Endothelial cell of umbilical vein (primary cell): ENCODE measurements around the gene BEAN1. TPM values are rescaled to one million over a fixed set of nuclear protein-coding genes. Genes with fewer than 3 reads are reported as not detected.

Experiments
- BruUV-seq: library from RNA; stranded (reverse); fragments of 400-500 nt; replicated peaks from 2 replicates; lab custom pipeline; 2021; lab: Mats Ljungman, UMichigan
- CTCF ChIA-PET: fragments of 300-600, 350-600 bp; sonication (Branson Sonifier 250); formaldehyde crosslinking; loops from one replicate; lab custom pipeline; 2021; ENCODE audit warnings: antibody characterized with exemption, inconsistent platforms; lab: Charles Lee
- POLR2A ChIA-PET: fragments of 300-600, 350-600 bp; sonication (Branson Sonifier 250); formaldehyde crosslinking; loops from one replicate; lab custom pipeline; 2021; ENCODE audit warnings: antibody characterized with exemption, inconsistent platforms; lab: Charles Lee
- DNase-seq: peaks from one replicate; pipeline ENCODE4 v3.0.0-alpha.2; 2011; ENCODE audit warnings: low read depth, low spot score
- FAIRE-seq: peaks from 2 replicates; lab custom pipeline; 2011; peaks lifted over from hg19 to GRCh38; lab: Jason Lieb, UNC
- H2AFZ ChIP-seq: 2 replicates; pipeline ENCODE4 v1.6.0; 2012; ENCODE audit warnings: low read depth, low read length, control low read depth, inconsistent platforms
- H3K27ac ChIP-seq: 2 replicates; pipeline ENCODE4 v1.5.1; 2011; ENCODE audit warnings: low read depth, mild to moderate bottlenecking, control low read depth, low read length, moderate library complexity; ENCODE audit not compliant: insufficient read depth
- H3K27me3 ChIP-seq, 2 experiments: 2 replicates each; pipeline versions ENCODE4 v1.6.0 to v1.6.1; 2011; ENCODE audit warnings: low read length in 2 of 2, mixed read lengths in 1 of 2; ENCODE audit not compliant: control insufficient read depth in 2 of 2, insufficient read depth in 2 of 2
- H3K36me3 ChIP-seq, 2 experiments: 2 replicates in 1 of 2; 3 replicates in 1 of 2; pipeline ENCODE4 v1.5.1; 2011; ENCODE audit warnings: low read length in 2 of 2, mild to moderate bottlenecking in 1 of 2, moderate library complexity in 1 of 2; ENCODE audit not compliant: control insufficient read depth in 2 of 2, insufficient read depth in 2 of 2; ENCODE audit errors: extremely low read depth in 1 of 2
- H3K4me1 ChIP-seq: 3 replicates; pipeline ENCODE4 v1.5.1; 2011; ENCODE audit warnings: mild to moderate bottlenecking, low read length; ENCODE audit not compliant: control insufficient read depth, insufficient read depth; ENCODE audit errors: extremely low read depth
- H3K4me2 ChIP-seq: 2 replicates; pipeline ENCODE4 v1.6.1; 2011; ENCODE audit warnings: low read length, control low read depth, mixed read lengths; ENCODE audit not compliant: insufficient read depth
- H3K4me3 ChIP-seq, 3 experiments: fragments of 200-600 bp in 1 of 3; sonication (generic), shearing (Covaris generic) in 1 of 3; replicated peaks in 1 of 3; 2 replicates each; pipeline ENCODE4 v1.5.1; 2011 to 2016; ENCODE audit warnings: control low read depth in 3 of 3, low read length in 3 of 3, mild to moderate bottlenecking in 2 of 3, inconsistent platforms in 1 of 3, low read depth in 1 of 3, moderate library complexity in 1 of 3; ENCODE audit not compliant: insufficient read depth in 1 of 3
- H3K79me2 ChIP-seq: 2 replicates; pipeline ENCODE4 v1.6.0; 2012; ENCODE audit warnings: low read length, inconsistent platforms; ENCODE audit not compliant: control insufficient read depth, insufficient read depth
- H3K9ac ChIP-seq: replicated peaks from 2 replicates; pipeline ENCODE3; 2011; ENCODE audit warnings: low read length, control low read depth; ENCODE audit not compliant: insufficient read depth; ENCODE audit errors: extremely low read depth
- H3K9me1 ChIP-seq: replicated peaks from 3 replicates; pipeline ENCODE4 v1.6.0; 2011; ENCODE audit warnings: mild to moderate bottlenecking, low read length; ENCODE audit not compliant: control insufficient read depth, insufficient read depth; ENCODE audit errors: extremely low read depth
- H3K9me3 ChIP-seq: replicated peaks from 2 replicates; pipeline ENCODE4 v1.5.1; 2012; ENCODE audit warnings: low read length, inconsistent platforms; ENCODE audit not compliant: control insufficient read depth, insufficient read depth
- H4K20me1 ChIP-seq: replicated peaks from 2 replicates; pipeline ENCODE3; 2011; ENCODE audit warnings: mild to moderate bottlenecking, low read length; ENCODE audit not compliant: control insufficient read depth, insufficient read depth; ENCODE audit errors: extremely low read depth
- EZH2 ChIP-seq: IDR thresholded peaks from 2 replicates; pipeline ENCODE4 v1.6.1; 2012; ENCODE audit warnings: borderline replicate concordance, low read depth, mild to moderate bottlenecking, moderate library complexity, low read length, inconsistent platforms; ENCODE audit not compliant: severe bottlenecking
- FOS ChIP-seq: IDR thresholded peaks from 2 replicates; pipeline ENCODE4 v1.6.1; 2011; ENCODE audit warnings: mild to moderate bottlenecking, low read length, moderate library complexity, borderline replicate concordance; ENCODE audit not compliant: insufficient read depth
- GATA2 ChIP-seq: IDR thresholded peaks from 2 replicates; pipeline ENCODE4 v1.7.0; 2011; ENCODE audit warnings: low read depth, mild to moderate bottlenecking, moderate library complexity, mixed read lengths, low read length; ENCODE audit not compliant: insufficient read length, insufficient read depth
- JUN ChIP-seq: IDR thresholded peaks from 2 replicates; pipeline ENCODE4 v1.6.1; 2011; ENCODE audit warnings: borderline replicate concordance, low read depth; ENCODE audit not compliant: insufficient read length, insufficient read depth
- MYC ChIP-seq: IDR thresholded peaks from one replicate; pipeline ENCODE4 v1.6.1; 2011; ENCODE audit warnings: mild to moderate bottlenecking, low read depth, low read length
- POLR2A ChIP-seq: IDR thresholded peaks from 2 replicates; pipeline ENCODE4 v1.6.1; 2012; ENCODE audit warnings: low read depth, mild to moderate bottlenecking, control low read depth, low read length
- POLR2AphosphoS5 ChIP-seq: IDR thresholded peaks from 2 replicates; pipeline ENCODE4 v1.6.1; 2012; ENCODE audit warnings: low read depth, mild to moderate bottlenecking, control low read depth, low read length, moderate library complexity; ENCODE audit not compliant: insufficient read depth
- dilution Hi-C: fragments of 300-500 bp; cut with MboI; formaldehyde crosslinking; loops from one replicate; pipeline ENCODE4 v1.15.0; 2019; ENCODE audit warnings: low sequenced_read_pairs; ENCODE audit not compliant: extremely low pct_ligation_motif_present
- intact Hi-C: fragments of 100-400 bp; cut with micrococcal nuclease; formaldehyde crosslinking; loops from one replicate; pipeline ENCODE4 v1.10.0; 2022
- polyA plus RNA-seq, 4 experiments: library from polyadenylated mRNA; depleted of rRNA in 3 of 4; stranded (reverse) in 3 of 4; unstranded in 1 of 4; fragments of >200 nt; gene quantifications; 2 replicates each; pipeline versions ENCODE4 v1.2.1 to v1.2.3, GENCODE V29; 2011 to 2012; ENCODE audit warnings: missing spikeins in 1 of 4
- total RNA-seq: library from RNA; stranded (reverse); gene quantifications from 2 replicates; pipeline ENCODE4 v1.2.3, GENCODE V29; 2021
- TF ChIP-seq, protein P1 (sequence below): IDR thresholded peaks from 2 replicates; pipeline ENCODE4 v1.6.1; 2011; ENCODE audit not compliant: insufficient read depth, insufficient read length
- TF ChIP-seq, protein P2 (sequence below), 2 donors: IDR thresholded peaks; 1 replicate in 1 of 2; 2 replicates in 1 of 2; pipeline ENCODE4 v1.5.1; 2011; ENCODE audit warnings: low read length in 2 of 2, mild to moderate bottlenecking in 2 of 2, moderate library complexity in 2 of 2, control low read depth in 1 of 2, inconsistent platforms in 1 of 2, low read depth in 1 of 2; ENCODE audit not compliant: insufficient read depth in 1 of 2; ENCODE audit errors: extremely low read depth in 1 of 2

The BEAN1 gene
- total and polyA plus RNA-seq, 2 donors (not counting 3 experiments of a cell fraction or from before 2014, with no cell fraction given) = not detected

DNA sequence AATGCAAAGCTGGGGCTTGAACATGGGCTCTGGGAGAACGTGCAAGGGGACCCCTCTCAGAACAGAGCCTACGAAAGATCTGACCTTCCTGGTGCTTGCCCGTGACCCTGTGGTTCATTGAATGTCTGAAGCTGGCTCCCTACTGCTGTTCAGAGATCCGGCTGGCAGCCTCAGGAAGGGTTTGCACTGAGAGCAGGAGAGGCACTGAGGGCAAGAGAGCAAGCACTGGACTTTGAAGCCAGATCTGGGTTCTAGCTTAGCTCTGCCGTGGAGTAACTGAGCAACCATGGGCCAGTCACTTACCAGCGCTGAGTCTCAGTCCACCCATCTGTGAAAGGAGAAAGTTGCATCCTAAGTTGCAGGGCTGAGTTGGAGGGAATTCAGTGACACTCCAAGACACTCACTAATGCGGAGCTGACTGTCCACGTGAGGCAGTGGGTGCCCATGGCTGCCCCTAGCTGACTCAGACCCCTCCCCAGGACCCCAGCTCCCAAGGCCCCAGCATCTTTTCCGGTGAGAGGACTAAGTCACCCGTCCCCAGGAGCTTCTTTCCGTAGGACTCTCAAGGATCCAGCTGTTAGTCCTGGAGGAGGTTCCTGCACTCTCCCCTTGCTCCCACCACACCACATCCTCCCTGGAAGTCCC, 41.3 kb downstream of the BEAN1 start:
- no peaks in the 10 kb centered on the region for H3K4me1 ChIP-seq
- no peaks in the 10 kb centered on the region for H3K36me3 ChIP-seq
- H3K4me2 ChIP-seq = no peak overlapping the region
- no peak overlapping the region for H3K27ac ChIP-seq
- no peaks in the 10 kb centered on the region for H4K20me1 ChIP-seq
- no peak overlapping the region for H3K4me3 ChIP-seq
- no peak for FAIRE-seq
- dilution Hi-C loops (no loop called here), intact Hi-C loops (no loop called here)
- no peak for DNase-seq
- ChIA-PET CTCF (interaction anchor here (0.7 to 1.4 kb wide), 3 partner anchors 15 to 62 kb away, joined by 3 to 4 read pairs (median 3); no protein-coding TSS in a partner anchor), POLR2A (no interaction called here)
- no TSS peak for BruUV-seq
- peaks cover 0 to 8% of the 10 kb centered on the region in 2 experiments for H3K27me3 ChIP-seq
- no peaks in the 10 kb centered on the region for H3K9me3 ChIP-seq
- no peak overlapping the region for H3K9ac ChIP-seq
- H3K79me2 ChIP-seq = no peaks in the 10 kb centered on the region
- H2AFZ ChIP-seq = no peak overlapping the region
- TF ChIP-seq, protein P1, sequence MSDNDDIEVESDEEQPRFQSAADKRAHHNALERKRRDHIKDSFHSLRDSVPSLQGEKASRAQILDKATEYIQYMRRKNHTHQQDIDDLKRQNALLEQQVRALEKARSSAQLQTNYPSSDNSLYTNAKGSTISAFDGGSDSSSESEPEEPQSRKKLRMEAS = no peak
- TF ChIP-seq JUN (no peak), POLR2A (no peak), FOS (no peak), POLR2AphosphoS5 (no peak), MYC (no peak), GATA2 (no peak), EZH2 (no peak)
- TF ChIP-seq, protein P2, sequence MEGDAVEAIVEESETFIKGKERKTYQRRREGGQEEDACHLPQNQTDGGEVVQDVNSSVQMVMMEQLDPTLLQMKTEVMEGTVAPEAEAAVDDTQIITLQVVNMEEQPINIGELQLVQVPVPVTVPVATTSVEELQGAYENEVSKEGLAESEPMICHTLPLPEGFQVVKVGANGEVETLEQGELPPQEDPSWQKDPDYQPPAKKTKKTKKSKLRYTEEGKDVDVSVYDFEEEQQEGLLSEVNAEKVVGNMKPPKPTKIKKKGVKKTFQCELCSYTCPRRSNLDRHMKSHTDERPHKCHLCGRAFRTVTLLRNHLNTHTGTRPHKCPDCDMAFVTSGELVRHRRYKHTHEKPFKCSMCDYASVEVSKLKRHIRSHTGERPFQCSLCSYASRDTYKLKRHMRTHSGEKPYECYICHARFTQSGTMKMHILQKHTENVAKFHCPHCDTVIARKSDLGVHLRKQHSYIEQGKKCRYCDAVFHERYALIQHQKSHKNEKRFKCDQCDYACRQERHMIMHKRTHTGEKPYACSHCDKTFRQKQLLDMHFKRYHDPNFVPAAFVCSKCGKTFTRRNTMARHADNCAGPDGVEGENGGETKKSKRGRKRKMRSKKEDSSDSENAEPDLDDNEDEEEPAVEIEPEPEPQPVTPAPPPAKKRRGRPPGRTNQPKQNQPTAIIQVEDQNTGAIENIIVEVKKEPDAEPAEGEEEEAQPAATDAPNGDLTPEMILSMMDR (IDR thresholded peaks at IDR 0.05; ENCODE audit: extremely low read depth in 1 of 2, insufficient read depth in 1 of 2, low read depth in 1 of 2, low read length in 2 of 2) = no peak
- no peaks in the 10 kb centered on the region for H3K9me1 ChIP-seq
